HG03060 (cell line): Measurements from ENCODE around the gene ADGRL3.
"Not testable (repeated sequence)": the region's sequence is repeated elsewhere in the genome, so short reads cannot be mapped to it uniquely, and the experiment has no call there.

Experiments used
- ATAC-seq: cut with Tn5 transposase; IDR thresholded peaks from one replicate; pipeline ENCODE4 v1.9.1; 2021; ENCODE audit warnings: low read depth, moderate number of reproducible peaks; ENCODE audit not compliant: unreplicated experiment

The ADGRL3 gene

GRCh38 chr4:61468024-61468720, 268.0 kb downstream of the ADGRL3 start:
- ATAC-seq: no peak

GRCh38 chr4:61473306-61473705, 273.2 kb downstream of the ADGRL3 start:
- ATAC-seq: no peak

- no peak for ATAC-seq
Observed at GRCh38 chr4:61478340-61478739, 278.2 kb downstream of the ADGRL3 start.

GRCh38 chr4:61485056-61485455, 284.9 kb downstream of the ADGRL3 start:
- no peak for ATAC-seq

- ATAC-seq: no peak
Observed at GRCh38 chr4:61489927-61490326, 289.8 kb downstream of the ADGRL3 start.

GRCh38 chr4:61493041-61493440, 292.9 kb downstream of the ADGRL3 start:
- ATAC-seq: no peak

GRCh38 chr4:61493470-61493869, 293.3 kb downstream of the ADGRL3 start:
- no peak for ATAC-seq

- no peak for ATAC-seq
Observed at GRCh38 chr4:61500883-61501282, 300.8 kb downstream of the ADGRL3 start.

GRCh38 chr4:61501812-61502211, 301.7 kb downstream of the ADGRL3 start:
- ATAC-seq: no peak

GRCh38 chr4:61505773-61506685, 305.9 kb downstream of the ADGRL3 start:
- no peak for ATAC-seq

- ATAC-seq: no peak
Observed at GRCh38 chr4:61507091-61507490, 307.0 kb downstream of the ADGRL3 start.

GRCh38 chr4:61509721-61510241, 309.7 kb downstream of the ADGRL3 start:
- ATAC-seq: not testable (repeated sequence)

GRCh38 chr4:61511716-61512488, 311.8 kb downstream of the ADGRL3 start:
- no peak for ATAC-seq

GRCh38 chr4:61514991-61515390, 314.9 kb downstream of the ADGRL3 start:
- ATAC-seq: no peak

- no peak for ATAC-seq
Observed at GRCh38 chr4:61517144-61517543, 317.0 kb downstream of the ADGRL3 start.

- ATAC-seq: no peak
Observed at GRCh38 chr4:61520166-61520565, 320.0 kb downstream of the ADGRL3 start.

GRCh38 chr4:61520681-61521160, 320.6 kb downstream of the ADGRL3 start:
- ATAC-seq: no peak

GRCh38 chr4:61521451-61521850, 321.3 kb downstream of the ADGRL3 start:
- no peak for ATAC-seq

GRCh38 chr4:61522312-61522711, 322.2 kb downstream of the ADGRL3 start:
- no peak for ATAC-seq

GRCh38 chr4:61527888-61528287, 327.8 kb downstream of the ADGRL3 start:
- ATAC-seq: no peak

- no peak for ATAC-seq
Observed at GRCh38 chr4:61528595-61528994, 328.5 kb downstream of the ADGRL3 start.
